Breast epithelium (tissue), 3 donors: ENCODE measurements around the gene WDFY2.

Source experiments
- CTCF ChIP-seq, 3 donors: fragments of 450-650 bp; IDR thresholded peaks; one replicate each; pipeline ENCODE4 v1.5.1; 2016 to 2017; ENCODE audit warnings: antibody characterized with exemption in 3 of 3, mild to moderate bottlenecking in 3 of 3, moderate library complexity in 3 of 3
- POLR2A ChIP-seq: fragments of 450-650 bp; IDR thresholded peaks from one replicate; pipeline ENCODE4 v1.6.1; 2016; ENCODE audit warnings: antibody characterized with exemption, mild to moderate bottlenecking, moderate library complexity
- POLR2AphosphoS5 ChIP-seq, 3 donors: sonication (generic); formaldehyde crosslinking; IDR thresholded peaks; one replicate each; pipeline ENCODE4 v1.6.1; 2017; ENCODE audit warnings: antibody characterized with exemption in 3 of 3

- TF ChIP-seq CTCF (IDR thresholded peaks at IDR 0.05) (no peak), POLR2AphosphoS5 (IDR thresholded peaks at IDR 0.05) (no peak), POLR2A (no peak)
Measured at GRCh38 chr13:51541809-51542258, 42.4 kb upstream of the WDFY2 start.
